Omental fat pad (tissue), 4 donors: ENCODE data around the gene ULK2. TPM values are rescaled to one million over a fixed set of nuclear protein-coding genes. Genes with fewer than 3 reads are reported as not detected.
A peak's percentile ranks its signal among the peaks of the same experiment; 100 is the strongest.

Experiments
- ATAC-seq: fragments of 150-250 bp; one replicate; pipeline ENCODE4 v1.9.1; 2016; ENCODE audit warnings: mild to moderate bottlenecking, moderate library complexity; ENCODE audit not compliant: low FRiP score
- DNase-seq: peaks from one replicate; pipeline ENCODE4 v3.0.0-alpha.2; 2019; ENCODE audit warnings: low spot score
- small RNA-seq: library from RNA; depleted of rRNA; stranded (forward); fragments of <200 nt; gene quantifications from one replicate; pipeline ENCODE3, GENCODE V24; 2016
- total RNA-seq, 4 donors: library from RNA; depleted of rRNA; stranded (reverse); fragments of >200 nt; gene quantifications; one replicate each; pipeline ENCODE4 v1.1.0, GENCODE V29; 2016
- TF ChIP-seq, protein P1 (sequence below), 3 donors: fragments of 450-650 bp; IDR thresholded peaks; one replicate each; pipeline ENCODE4 v1.5.1; 2016 to 2017; ENCODE audit warnings: antibody characterized with exemption in 3 of 3, mild to moderate bottlenecking in 3 of 3, moderate library complexity in 2 of 3

ULK2 gene
- total RNA-seq, 4 donors from 2014 or later = 18.9 to 35.8 (median 26.5) TPM

- ATAC-seq (peak; percentile 52), DNase-seq (no peak)
- TF ChIP-seq, protein P1, sequence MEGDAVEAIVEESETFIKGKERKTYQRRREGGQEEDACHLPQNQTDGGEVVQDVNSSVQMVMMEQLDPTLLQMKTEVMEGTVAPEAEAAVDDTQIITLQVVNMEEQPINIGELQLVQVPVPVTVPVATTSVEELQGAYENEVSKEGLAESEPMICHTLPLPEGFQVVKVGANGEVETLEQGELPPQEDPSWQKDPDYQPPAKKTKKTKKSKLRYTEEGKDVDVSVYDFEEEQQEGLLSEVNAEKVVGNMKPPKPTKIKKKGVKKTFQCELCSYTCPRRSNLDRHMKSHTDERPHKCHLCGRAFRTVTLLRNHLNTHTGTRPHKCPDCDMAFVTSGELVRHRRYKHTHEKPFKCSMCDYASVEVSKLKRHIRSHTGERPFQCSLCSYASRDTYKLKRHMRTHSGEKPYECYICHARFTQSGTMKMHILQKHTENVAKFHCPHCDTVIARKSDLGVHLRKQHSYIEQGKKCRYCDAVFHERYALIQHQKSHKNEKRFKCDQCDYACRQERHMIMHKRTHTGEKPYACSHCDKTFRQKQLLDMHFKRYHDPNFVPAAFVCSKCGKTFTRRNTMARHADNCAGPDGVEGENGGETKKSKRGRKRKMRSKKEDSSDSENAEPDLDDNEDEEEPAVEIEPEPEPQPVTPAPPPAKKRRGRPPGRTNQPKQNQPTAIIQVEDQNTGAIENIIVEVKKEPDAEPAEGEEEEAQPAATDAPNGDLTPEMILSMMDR (IDR thresholded peaks at IDR 0.05) = no peak
Observed at GRCh38 chr17:19726631-19727376, 140.9 kb downstream of the ULK2 start.

GRCh38 chr17:19725486-19725885, 142.2 kb downstream of the ULK2 start:
- TF ChIP-seq, protein P1 (IDR thresholded peaks at IDR 0.05) = no peak
- ATAC-seq (no peak), DNase-seq (no peak)

DNA sequence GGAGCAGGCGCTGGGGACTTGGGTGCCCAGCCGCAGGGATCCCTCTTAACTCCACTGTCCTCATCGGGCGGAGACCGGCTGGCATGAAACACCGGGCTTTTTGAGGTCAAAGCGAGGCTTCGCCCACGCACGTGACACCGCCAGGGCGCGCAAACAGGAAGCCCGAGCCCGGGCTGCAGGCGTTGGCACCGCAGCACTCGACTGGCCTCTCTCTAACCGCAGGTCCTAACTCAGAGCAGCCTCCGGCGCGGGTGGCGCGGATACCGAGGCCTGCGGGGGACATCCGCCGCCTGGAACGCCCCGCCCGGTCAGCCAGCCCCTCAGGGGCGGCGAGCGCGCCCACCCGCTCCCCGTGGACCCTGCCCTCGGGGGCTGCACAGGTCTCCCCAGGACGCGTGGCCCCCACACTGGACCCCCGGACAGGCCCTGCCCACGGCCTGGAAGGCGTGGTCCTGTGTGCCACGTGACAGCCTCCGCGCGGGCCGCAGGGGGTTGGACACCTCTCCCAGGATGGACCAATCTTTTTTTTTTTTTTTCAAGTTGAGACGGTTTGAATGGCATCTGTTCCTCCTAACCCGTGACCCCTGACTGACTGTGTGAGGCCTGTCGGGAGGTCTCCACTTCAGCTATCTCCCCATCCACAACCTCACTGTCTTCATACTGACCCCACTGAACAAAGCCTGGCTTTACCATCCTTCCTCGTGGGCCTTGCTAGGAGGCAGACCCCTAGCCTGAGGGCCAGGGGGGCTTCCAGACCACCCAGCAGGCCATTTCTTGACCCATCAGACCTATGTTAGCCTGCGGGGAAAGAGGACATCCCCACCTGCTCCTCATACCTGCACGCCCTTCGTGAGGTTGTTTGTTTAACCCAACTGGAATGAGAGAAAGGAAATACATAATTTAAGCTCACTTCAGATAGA, 143.0 kb downstream of the ULK2 start:
- TF ChIP-seq, protein P1 (IDR thresholded peaks at IDR 0.05) = no peak
- DNase-seq (no peak), ATAC-seq (no peak)

- DNase-seq = no peak
- TF ChIP-seq, protein P1 (IDR thresholded peaks at IDR 0.05) = no peak
- ATAC-seq = no peak
Observed at GRCh38 chr17:19723964-19724363, 143.8 kb downstream of the ULK2 start.

Small RNA genes lying within 50 kb of the gene (small RNA-seq; reads per million reads assigned to genes)
- not detected for gene AC015726.2

Other genes with a start within 250 kb of the ULK2 start
- gene ALDH3A2, start 219.2 kb downstream of the ULK2 start, total RNA-seq = 100 to 1,000 TPM in 3 of 4 donors, 10 to 100 TPM in 1; 92.1 to 143 (median 111) TPM
- under 1 TPM in 1 of 4 donors, not detected in 3; 0.28 TPM for gene SLC47A2, start 151.4 kb downstream of the ULK2 start, total RNA-seq
- gene ALDH3A1, start 119.6 kb downstream of the ULK2 start, total RNA-seq = 1 to 10 TPM; 2.3 to 4.9 (median 3.3) TPM
- 10 to 100 TPM; 21.9 to 39.1 (median 30.3) TPM for gene AKAP10, start 109.9 kb upstream of the ULK2 start, total RNA-seq
- 100 to 1,000 TPM in 1 of 4 donors, 10 to 100 TPM in 3; 34.2 to 114 (median 53.1) TPM for gene SPECC1, start 141.4 kb upstream of the ULK2 start, total RNA-seq